ENCODE results near the gene CD300H.
A peak's percentile ranks its signal among the peaks of the same experiment; 100 is the strongest.

The CD300H gene

DNA sequence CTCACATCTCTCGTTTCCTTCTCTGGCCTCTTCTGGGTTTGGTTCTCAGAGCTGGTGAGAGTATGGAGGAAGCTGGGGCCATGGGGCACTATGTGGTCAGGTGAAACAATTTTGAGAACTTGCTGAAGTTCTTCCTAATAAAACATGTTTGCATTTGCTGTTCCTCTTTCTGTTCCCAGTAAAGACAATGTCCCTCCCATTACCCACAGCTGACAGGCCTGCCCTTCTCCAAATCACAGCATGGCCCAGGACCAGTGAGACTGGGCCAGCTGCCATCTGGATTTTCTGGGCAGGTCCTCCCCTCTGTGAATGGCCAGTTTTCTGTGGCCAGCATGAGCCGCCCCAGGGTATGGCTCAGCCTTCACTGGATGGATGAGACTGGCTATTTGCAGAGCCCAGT, at the start of gene CD300H:
Gene CD300H (minus strand): TSS at position 113 of the 400 bp plus-strand sequence.
- no peak for DNase-seq

DNA sequence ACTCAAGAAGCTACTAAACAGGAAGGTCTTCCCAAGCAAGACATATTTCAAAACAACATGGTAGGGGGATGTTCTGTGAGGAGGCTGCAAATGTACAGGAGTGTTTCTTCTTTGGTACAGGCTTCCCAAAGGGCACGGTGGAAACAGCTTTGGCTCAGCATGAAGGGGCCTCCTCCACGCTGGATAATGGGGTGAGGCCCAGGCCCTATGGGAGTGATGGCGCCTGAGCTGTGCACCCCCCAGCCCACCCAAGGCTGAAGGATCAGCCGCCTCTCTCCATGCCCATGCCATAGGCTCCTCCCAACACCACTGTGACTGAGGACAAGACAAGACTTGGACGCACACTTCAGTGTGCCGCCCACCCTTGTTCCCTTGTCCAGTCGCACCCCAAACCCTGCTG, 49.4 kb upstream of the CD300H start:
- DNase-seq, result no peak

DNA sequence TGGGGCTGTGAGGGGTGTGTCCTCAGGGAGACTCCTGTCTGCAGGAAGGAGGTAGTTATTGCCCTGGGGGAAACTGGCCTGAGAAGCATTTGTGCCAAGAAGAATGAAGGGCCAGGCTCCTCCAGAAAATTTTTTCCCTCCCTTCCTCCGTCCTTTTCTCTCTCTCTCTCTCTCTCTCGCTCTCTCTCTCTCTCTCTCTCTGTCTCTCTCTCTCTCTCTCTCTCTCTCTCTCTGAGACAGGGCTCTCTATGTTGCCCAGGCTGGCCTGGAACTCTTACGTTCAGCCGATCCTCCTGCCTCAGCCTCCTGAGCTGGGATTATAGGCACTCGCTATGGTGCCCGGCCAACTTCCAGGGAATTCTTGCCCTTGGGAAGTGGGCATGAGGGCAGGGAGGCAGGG, 44.7 kb upstream of the CD300H start:
- DNase-seq, result no peak

DNA sequence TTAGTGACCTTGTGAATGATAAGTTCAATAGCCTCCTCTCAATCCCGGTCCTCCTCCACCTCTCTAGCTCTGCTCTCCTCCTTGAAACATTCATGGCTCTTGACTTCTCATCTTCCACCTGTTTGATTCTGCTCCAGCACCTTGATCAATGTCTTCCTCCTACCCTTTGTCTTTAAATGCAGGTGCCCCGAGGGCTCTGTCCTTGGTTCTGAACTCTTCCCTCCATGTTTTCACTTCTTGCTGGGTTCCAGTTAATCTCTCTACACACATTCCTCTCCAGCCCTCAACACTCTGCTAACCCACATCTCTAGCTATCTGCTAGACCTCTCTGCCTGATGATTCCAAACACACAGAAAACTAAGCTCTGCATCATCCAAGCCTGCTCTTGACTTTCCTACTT, 42.8 kb upstream of the CD300H start:
- peak in 1 of 2 experiments; percentile 24 for DNase-seq

DNA sequence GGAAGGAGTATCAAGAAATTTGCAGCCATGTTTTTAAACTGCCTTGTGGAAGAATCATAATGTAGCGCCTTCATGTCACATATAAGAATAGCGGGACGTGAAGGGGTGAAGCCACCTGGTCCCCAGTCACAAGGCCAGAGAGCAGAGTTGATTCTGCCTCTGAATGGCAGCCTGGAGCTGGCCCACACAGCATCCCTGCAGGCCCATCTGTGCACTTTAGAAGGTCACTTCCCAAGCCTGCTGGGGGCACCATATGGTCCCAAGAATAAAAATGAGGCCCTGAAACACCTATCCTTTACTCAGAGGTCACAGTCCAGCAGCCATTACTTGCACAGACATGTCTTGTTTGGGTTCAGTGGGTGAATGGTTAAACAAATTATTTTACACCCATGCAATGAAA, 41.2 kb upstream of the CD300H start:
- no peak for DNase-seq

DNA sequence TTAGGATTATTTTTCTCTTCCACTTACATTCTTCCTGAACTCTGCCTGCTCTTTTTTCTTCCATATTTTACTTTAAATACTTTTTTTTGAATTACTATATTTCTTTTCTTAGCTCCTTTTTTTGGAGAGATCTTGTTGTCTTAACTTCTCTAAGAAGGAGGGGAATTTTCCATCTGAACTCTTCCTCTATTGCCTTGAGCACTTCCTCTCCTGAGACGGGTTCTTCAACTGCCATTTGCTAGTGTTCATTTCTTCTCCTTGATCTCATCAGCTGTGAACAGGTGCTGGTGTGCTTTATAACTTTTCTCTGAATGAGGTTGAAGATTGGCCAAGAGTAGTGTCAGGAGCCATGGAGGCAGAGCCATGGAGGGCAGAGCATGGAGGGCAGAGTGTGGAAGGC, 39.9 kb upstream of the CD300H start:
- peak in 1 of 2 experiments; percentile 18 for DNase-seq

DNA sequence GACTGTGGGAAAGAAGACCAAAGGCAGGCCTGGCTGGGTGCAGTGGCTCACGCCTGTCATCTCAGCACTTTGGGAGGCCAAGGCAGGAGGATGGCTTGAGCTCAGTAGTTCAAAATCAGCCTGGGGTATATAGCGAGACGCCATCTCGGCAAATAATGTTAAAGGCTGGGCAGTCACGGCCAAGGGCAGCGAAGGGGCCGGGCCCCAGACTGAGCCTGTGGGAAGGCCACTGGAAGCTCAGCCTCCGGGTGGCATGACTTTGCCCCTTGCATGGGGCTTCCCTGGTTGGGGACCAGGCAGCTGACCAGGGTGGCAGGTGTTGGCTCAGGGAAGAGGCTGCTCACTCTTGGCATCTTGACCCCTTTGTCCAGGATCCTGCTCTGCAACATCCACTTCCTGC, 38.7 kb upstream of the CD300H start:
- no peak for DNase-seq

DNA sequence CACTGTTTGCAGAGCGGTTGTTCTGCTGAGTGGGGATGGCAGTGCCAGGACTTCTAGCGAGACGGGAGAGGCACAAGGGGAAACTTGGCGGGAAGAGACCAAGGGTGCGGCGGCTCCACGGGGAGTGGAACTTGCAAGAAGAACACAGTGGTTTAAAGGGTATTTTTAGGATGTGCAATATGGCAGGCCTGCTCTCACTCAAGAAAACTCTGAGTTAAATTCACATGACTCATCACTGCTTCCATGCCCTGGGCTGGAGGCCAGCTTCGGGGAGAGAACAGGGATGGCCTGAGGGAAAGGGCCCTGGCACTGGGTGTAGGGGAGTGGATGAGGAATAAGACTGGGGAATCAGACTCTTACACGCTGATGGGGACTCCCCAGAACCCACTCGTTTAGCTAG, 38.1 kb upstream of the CD300H start:
- DNase-seq, result no peak

DNA sequence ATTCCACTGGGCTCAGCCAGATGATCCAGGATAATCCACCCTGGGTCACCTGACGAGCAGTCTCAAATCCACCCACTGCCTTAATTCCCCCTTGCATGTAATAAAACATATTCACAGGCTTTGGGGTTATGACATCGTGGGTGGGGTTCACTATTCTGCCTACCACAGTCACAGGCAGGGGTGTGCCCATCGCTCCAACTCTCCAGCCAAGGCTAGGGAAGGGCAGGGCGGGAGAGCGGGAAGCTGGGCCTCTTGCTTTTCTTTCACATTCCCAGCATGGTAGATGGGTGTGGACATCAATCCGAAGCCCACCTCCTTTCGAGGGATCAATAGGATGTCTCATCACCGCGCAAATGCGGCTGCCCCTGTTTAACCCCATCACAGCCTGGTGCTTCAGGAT, 37.5 kb upstream of the CD300H start:
- no peak for DNase-seq

DNA sequence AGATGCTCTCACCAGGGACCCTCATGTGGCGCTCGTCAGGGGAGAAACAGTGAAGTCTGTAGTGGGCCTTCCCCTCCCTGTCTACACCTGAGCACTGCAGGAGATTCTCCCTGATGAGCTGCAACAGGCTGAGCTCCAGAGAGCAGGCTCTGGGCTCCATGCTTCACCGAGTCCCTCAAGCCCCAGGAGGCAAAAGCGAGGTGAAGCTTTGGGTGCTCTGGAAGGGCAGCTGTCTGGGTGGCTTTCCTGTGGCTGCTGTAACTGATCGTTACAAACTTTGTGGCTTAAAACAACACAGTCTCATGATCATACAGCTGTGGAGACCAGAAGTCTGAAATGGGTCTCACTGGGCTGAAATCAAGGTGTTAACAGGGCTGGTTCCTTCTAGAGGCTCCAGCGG, 36.9 kb upstream of the CD300H start:
- DNase-seq, result no peak

DNA sequence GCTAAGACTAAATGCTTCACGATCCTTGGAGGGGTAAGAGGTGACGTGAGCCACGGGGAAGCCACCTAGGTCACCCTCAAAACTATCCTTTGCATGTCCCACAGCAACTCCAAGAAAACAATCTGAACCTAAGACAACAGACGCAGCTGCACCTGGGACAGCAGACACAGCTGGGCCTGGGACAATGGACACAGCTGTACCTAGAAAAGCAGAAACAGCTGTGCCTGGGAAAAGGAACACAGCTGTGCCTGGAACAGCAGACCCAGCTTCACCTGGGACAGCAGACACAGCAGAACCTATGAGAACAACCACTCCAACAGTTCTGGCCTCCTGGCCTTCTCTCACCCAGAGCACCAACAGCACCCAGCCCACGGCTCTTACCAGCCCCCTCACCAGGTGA, 36.4 kb upstream of the CD300H start:
- no peak for DNase-seq

DNA sequence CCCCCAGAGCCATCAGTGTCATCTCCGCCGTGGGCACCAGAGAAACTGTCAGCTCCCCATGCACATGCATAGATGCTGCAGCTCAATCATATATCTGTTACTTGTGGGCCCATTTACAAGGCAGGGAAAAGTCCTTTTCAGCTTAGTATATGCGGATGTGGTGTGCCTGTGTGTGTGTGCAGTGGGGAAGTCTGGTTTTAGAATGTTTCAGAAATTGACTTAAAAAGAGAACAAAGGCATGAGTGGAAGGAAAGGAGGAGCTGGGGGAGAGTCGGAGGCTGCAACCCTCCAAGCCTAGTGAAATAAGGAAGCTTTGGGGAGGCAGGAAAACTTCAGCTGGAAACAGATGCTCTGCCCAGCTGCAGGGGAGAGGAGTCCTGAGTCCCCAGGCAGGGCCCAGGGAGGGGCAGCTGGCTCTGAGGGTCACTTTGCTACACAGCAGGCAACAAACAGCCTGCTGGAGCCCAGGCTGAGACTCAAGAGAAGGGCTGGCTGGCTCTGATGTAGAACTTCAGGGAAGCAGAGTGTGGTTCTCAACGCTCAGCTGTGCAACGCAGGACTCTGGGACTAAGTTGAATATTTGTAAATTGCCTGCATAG, 35.8 kb upstream of the CD300H start:
- no peak for DNase-seq

DNA sequence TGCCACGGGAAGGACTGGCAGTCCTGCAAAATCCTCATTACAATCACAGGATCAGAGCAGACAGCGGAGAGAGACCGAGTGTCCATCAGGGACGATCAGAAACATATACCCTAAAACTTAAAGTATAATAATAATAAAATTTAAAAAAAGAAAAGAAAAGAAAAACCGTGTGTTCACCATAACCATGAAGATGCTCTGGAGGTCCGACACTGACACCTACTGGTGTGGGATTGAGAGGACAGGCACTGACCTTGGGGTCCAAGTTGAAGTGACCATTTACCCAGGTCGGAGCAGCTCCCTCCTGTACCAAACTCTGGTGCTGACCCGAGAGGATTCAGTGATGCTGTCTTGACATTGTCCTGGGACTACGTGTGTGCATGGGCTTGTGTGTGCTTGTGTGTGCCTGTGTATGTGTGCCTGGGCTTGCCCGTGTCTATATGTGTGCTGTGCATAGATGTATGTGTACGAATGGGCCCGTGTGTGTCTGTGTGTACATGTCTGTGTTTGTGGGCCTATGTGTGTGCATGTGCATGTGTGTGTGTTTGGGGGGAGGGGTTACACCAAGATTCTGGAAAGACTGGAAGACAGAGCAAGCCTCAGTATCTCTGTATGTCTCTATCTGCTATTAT, 34.7 kb upstream of the CD300H start:
- peak; percentile 72 to 77 for DNase-seq

DNA sequence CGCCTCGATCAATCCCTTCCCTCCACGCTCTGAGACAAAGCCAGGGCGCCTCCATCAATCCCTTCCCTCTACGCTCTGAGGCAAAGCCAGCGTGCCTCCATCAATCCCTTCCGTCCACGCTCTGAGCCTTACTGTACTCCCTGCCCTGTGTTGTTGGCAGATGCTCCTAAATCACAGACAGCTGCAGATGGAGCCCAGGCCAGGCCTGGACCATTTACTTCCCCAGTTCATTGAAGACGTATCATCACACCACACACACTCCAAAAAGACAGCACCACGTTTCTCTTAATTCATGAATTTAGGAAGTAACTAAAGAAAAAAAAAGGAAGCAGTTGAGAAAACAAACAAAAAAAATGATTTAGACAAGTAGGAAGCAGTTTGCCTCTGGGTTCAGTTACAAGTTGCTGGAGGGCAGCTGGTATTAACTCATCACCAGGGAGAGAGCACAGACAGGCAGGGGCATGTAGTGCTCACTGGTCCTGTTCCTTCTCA, 32.2 kb upstream of the CD300H start:
- DNase-seq, result peak; percentile 84 to 86

DNA sequence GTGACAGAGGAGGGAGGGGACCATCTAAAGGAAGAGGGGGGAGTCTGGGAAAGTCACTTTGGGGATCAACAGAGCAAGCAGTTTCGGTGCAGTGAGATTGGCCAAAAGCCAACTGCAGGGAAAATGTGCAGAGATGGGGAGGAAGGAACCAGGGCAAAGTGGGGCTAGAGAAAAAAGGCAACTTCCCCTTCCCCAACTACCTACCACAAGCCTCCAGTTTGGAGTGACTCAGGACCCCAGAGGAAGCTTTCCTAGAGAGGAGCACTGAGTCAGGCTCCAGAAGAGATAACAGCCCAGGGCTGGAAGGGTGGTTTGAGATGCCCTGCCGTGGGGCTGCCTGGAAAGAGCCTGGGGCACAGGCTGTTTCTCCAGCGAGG, 31.7 kb upstream of the CD300H start:
- DNase-seq, result no peak

DNA sequence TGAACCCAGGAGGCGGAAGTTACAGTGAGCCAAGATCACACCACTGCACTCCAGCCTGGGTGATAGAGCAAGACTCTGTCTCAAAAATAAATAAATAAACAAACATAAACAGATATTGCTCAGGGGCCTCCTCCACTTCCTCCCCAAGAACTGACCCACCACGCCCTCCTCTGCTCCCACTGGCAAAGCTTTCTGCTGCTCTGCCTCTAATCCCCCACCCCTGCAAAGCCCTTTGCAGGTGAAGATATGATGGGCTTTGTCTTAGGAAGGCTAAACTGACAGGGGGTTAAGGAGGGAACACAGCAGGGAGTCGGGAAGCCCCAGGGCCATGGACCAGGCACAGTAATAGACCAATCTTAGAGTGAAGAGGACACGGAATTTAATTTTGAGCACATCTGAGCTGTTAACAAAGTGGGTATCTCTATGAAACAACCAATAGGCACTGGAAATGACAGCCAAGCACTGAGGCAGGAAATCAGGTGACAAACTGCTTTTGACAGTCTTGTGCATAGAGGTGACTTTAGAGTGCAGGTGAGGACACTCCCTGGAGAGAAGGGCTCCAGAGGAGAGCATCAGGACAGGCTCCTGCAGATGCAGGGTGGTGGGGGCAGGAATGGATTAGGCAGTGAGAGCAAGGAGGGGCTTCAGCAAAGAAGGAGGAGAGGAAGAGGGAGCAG, 31.2 kb upstream of the CD300H start:
- DNase-seq, result no peak

DNA sequence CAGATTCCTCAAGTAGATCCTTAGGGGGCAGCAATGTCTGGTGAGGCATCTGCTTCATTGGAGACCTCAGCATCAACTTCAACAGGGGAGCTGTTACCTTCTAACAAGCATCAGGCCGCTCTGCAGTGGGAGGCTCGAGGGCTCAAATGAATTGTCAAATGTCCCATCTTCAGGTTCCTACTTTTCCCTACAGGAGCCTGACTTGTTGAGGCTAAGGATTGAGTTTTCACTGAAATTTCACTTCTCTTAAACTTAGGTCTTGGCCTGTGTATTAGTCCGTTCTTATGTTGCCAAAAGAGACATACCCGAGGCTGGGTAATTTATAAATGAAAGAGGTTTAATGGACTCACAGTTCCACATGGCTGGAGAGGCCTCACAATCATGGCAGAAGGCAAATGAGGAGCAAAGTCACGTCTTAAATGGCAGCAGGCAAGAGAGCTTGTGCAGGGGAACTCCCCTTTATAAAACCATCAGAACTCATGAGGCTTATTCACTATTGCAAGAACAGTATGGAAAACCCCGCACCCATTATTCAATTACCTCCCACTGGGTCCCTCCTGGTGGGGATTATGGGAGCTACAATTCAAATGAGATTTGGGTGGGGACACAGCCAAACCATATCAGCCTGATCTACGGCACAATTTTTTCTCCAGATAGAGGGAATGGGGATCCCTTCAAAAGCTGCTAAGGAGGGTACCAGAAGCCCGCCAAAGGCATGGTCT, 29.9 kb upstream of the CD300H start:
- DNase-seq, result no peak

DNA sequence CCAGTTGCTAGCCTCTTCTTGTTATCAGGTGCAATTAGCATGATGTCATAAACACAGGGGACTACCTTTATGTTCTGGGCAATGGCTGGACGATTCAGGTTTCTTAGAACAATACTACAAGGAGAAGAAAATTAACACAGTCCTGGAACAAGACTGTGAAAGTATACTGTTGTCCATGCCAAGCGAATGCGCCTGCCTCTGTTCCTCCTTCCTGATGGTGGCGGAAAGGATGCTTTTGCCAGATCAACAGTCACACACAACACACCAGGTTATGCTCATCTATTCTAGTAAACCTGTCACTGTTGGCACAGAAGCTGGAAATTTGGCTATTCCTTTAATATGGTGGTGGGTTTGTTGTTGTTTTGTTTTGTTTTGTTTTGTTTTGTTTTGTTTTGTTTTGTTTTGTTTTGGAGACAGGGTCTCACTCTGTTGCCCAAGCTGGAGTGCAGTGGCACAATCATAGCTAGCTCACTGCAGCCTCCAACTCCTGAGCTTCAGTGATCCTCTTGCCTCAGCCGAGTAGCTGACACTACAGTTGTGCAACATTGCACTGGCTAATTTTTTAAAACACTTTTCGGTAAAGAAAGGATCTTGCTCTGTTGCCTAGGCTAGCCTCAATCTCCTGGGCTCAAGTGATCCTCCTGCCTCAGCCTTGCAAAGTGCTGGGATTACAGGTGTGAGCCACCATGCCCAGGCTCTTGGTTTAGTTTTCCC, 27.9 kb upstream of the CD300H start:
- DNase-seq, result no peak

DNA sequence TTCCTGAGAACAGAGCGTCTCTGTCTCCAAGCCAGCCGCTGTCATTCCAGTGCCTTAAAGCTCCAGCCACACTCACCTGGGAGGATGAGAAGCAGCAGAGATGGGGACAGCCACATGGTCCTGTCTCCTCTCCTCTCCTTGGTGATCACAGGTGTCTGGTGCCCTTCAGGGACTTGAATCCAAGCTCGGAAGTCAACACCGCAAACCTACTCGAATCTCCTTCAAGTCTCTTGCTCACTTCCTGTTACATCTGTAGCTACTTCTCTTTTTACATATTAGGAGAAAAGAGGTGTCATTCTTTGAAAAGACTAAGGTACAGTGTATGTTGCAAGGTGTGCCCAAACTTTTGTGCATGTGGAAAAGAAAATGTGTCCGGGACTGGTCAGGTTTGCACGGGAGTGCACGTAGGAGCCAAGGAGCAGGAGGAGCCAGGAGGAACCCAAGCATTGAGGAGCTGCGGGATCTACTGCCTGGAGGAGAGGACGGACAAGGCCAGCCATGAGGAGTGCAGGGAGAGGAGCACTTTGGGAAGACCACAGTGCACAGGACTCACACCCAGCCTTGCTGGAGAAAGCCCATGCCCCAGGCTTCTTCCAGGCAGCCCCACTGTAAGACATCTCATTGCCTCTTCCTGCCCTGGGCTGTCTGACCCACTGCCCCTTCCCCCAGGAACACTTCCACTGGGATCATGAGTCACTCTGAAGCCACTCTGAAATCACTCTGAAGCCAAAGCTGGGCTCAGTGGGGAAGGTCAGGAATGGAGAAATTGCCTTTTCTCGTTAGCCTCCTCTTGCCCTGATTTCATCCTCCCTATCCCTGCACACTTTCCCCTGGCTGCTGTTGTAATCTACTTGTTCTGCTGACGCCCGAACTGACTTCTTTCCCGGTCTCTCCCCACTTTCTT, 25.0 kb upstream of the CD300H start, which contains the start of gene CD300LD:
Gene CD300LD (minus strand): TSS at position 197 of the 904 bp plus-strand sequence. CDS start 81 bp downstream, at position 116.
- DNase-seq, result peak; percentile 33 to 45

DNA sequence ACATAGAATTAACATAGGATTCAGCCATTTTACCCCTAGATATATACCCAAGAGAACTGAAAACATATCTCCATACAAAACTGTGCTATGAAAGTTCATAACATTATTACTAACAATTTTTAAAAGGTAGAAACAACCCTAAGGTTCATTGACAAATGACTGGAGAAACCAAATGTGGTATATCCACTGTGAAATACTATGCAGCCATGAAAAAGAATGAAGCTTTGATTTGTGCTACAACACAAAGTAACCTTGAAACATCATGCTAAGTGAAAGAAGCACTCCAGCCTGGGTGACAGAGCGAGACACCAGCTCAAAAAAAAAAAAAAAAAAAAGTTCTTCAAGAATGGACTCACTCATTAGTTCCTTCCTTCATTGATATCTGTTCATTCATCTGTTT, 24.2 kb upstream of the CD300H start:
- DNase-seq, result no peak

DNA sequence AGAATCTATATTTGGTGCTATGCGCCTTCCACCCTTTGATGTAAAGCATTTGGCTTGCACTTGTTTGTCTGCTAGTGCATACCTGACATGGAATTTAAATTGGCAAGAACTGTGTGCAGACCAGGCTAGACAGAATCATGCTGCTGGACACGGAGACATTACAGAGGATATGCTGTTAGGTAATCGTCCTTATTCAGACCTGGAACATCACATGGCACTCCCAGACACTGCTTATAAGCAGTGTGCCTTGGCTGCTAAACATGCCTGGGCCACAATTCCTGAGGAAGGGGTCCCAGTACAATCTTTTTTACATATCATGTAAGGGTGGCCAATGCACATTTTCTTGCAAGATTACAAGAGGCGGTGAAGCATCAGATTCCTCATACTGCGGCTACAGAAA, 18.4 kb upstream of the CD300H start:
- no peak for DNase-seq

All from AML-193 (cell line).